Stimulated activated CD4-positive, alpha-beta T cell treated with anti-CD3 and anti-CD28 coated beads, Interleukin-2, amount 100 ng/mL, for 24 hours (primary cell): ENCODE data around the gene IARS2.
A peak's percentile ranks its signal among the peaks of the same experiment; 100 is the strongest.
"Not testable (repeated sequence)": the region's sequence is repeated elsewhere in the genome, so short reads cannot be mapped to it uniquely, and the experiment has no call there.

Source experiments
- DNase-seq, 2 donors: peaks; one replicate each; pipeline ENCODE4 v3.0.0-alpha.2; 2020

Gene IARS2

GRCh38 chr1:220113136-220113695, 19.3 kb downstream of the IARS2 start:
- peak in 1 of 2 donors; percentile 31 for DNase-seq

GRCh38 chr1:220119043-220119512, 25.1 kb downstream of the IARS2 start:
- no peak for DNase-seq

GRCh38 chr1:220121791-220122530, 28.0 kb downstream of the IARS2 start:
- no peak for DNase-seq

GRCh38 chr1:220123066-220123465, 29.1 kb downstream of the IARS2 start:
- DNase-seq: no peak

- peak in 1 of 2 donors; percentile 10 for DNase-seq
These were observed 30.0 kb downstream of the IARS2 start for GRCh38 chr1:220123889-220124288.

GRCh38 chr1:220124542-220124941, 30.6 kb downstream of the IARS2 start:
- DNase-seq: no peak

- DNase-seq: no peak
These were observed 33.1 kb downstream of the IARS2 start for GRCh38 chr1:220127076-220127475.

- no peak for DNase-seq
These were observed 35.7 kb downstream of the IARS2 start for GRCh38 chr1:220129479-220130210.

GRCh38 chr1:220135755-220136154, 41.8 kb downstream of the IARS2 start:
- peak in 1 of 2 donors; percentile 10 for DNase-seq

GRCh38 chr1:220137019-220137786, 43.3 kb downstream of the IARS2 start:
- no peak for DNase-seq

- DNase-seq: no peak
These were observed 46.0 kb downstream of the IARS2 start for GRCh38 chr1:220139966-220140365.

GRCh38 chr1:220144051-220144450, 50.1 kb downstream of the IARS2 start:
- DNase-seq: no peak

- DNase-seq: no peak
These were observed 55.8 kb downstream of the IARS2 start for GRCh38 chr1:220149742-220150141.

- no peak for DNase-seq
These were observed 57.5 kb downstream of the IARS2 start for GRCh38 chr1:220151454-220151853.

GRCh38 chr1:220153147-220153546, 59.2 kb downstream of the IARS2 start:
- no peak for DNase-seq

GRCh38 chr1:220156620-220157146, 62.8 kb downstream of the IARS2 start:
- DNase-seq: no peak

- DNase-seq: no peak
These were observed 63.8 kb downstream of the IARS2 start for GRCh38 chr1:220157738-220158137.

GRCh38 chr1:220158530-220158929, 64.6 kb downstream of the IARS2 start:
- DNase-seq: not testable (repeated sequence)

- DNase-seq: no peak
These were observed 65.1 kb downstream of the IARS2 start for GRCh38 chr1:220159041-220159440.

- no peak for DNase-seq
These were observed 66.1 kb downstream of the IARS2 start for GRCh38 chr1:220160027-220160426.

GRCh38 chr1:220164116-220164515, 70.2 kb downstream of the IARS2 start:
- DNase-seq: no peak

- no peak for DNase-seq
These were observed 70.6 kb downstream of the IARS2 start for GRCh38 chr1:220164517-220164916.

- DNase-seq: no peak
These were observed 72.9 kb downstream of the IARS2 start for GRCh38 chr1:220166853-220167252.
